ENCODE data around the gene RAB22A. TPM values are rescaled to one million over a fixed set of nuclear protein-coding genes. Genes with fewer than 3 reads are reported as not detected.
A peak's percentile ranks its signal among the peaks of the same experiment; 100 is the strongest.
"Not testable (repeated sequence)": the region's sequence is repeated elsewhere in the genome, so short reads cannot be mapped to it uniquely, and the experiment has no call there.

The RAB22A gene
- total RNA-seq, 1 donor from 2014 or later: 7.9 TPM

- no peak overlapping the region for H3K4me3 Mint-ChIP-seq
- Histone ChIP-seq H3K4me2 (no peak overlapping the region), H3K4me1 (no peaks in the 10 kb centered on the region), H3K9ac (no peak overlapping the region), H3F3A (ENCODE audit: low read depth) (peaks cover 4% of the 10 kb centered on the region), H3K9me3 (ENCODE audit: low read depth) (no peaks in the 10 kb centered on the region), H4K20me1 (ENCODE audit: low read depth) (no peaks in the 10 kb centered on the region), H3K27me3 (no peaks in the 10 kb centered on the region), H3K79me2 (ENCODE audit: low read depth) (no peaks in the 10 kb centered on the region), H3K4me3 (no peak overlapping the region), H3K36me3 (no peaks in the 10 kb centered on the region), H2AFZ (replicated peaks) (no peak overlapping the region), H3K27ac (no peak overlapping the region)
- peaks cover 2% of the 10 kb centered on the region for H3K27me3 Mint-ChIP-seq (ENCODE audit: insufficient read depth, low read depth)
- no peak for DNase-seq (ENCODE audit: low spot score)
- no peak overlapping the region for H3K27ac Mint-ChIP-seq
- H3K9me3 Mint-ChIP-seq: no peaks in the 10 kb centered on the region
- peaks cover 15% of the 10 kb centered on the region for H3K4me1 Mint-ChIP-seq
- TF ChIP-seq EZH2 (IDR thresholded peaks at IDR 0.05) (no peak), EZH2phosphoT487 (IDR thresholded peaks at IDR 0.05) (no peak)
- TF ChIP-seq, protein P1, sequence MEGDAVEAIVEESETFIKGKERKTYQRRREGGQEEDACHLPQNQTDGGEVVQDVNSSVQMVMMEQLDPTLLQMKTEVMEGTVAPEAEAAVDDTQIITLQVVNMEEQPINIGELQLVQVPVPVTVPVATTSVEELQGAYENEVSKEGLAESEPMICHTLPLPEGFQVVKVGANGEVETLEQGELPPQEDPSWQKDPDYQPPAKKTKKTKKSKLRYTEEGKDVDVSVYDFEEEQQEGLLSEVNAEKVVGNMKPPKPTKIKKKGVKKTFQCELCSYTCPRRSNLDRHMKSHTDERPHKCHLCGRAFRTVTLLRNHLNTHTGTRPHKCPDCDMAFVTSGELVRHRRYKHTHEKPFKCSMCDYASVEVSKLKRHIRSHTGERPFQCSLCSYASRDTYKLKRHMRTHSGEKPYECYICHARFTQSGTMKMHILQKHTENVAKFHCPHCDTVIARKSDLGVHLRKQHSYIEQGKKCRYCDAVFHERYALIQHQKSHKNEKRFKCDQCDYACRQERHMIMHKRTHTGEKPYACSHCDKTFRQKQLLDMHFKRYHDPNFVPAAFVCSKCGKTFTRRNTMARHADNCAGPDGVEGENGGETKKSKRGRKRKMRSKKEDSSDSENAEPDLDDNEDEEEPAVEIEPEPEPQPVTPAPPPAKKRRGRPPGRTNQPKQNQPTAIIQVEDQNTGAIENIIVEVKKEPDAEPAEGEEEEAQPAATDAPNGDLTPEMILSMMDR (IDR thresholded peaks at IDR 0.05): no peak
- peaks cover 5% of the 10 kb centered on the region for H3K36me3 Mint-ChIP-seq
These were observed 57.4 kb downstream of the RAB22A start for GRCh38 chr20:58366866-58367265.

GRCh38 chr20:58372806-58373205 is 63.3 kb downstream of the RAB22A start:
- Mint-ChIP-seq H3K27ac (no peak overlapping the region), H3K27me3 (ENCODE audit: insufficient read depth, low read depth) (peaks cover 4% of the 10 kb centered on the region), H3K9me3 (no peaks in the 10 kb centered on the region), H3K36me3 (no peaks in the 10 kb centered on the region), H3K4me3 (no peak overlapping the region), H3K4me1 (peaks cover 43% of the 10 kb centered on the region)
- Histone ChIP-seq H3K4me1 (peaks cover 43% of the 10 kb centered on the region), H3K79me2 (ENCODE audit: low read depth) (no peaks in the 10 kb centered on the region), H3K4me2 (peak overlapping the region; percentile 56), H3F3A (ENCODE audit: low read depth) (peaks cover 44% of the 10 kb centered on the region), H3K9ac (no peak overlapping the region), H3K4me3 (no peak overlapping the region), H4K20me1 (ENCODE audit: low read depth) (no peaks in the 10 kb centered on the region), H2AFZ (replicated peaks) (no peak overlapping the region), H3K27ac (peak overlapping the region; percentile 79), H3K27me3 (no peaks in the 10 kb centered on the region), H3K36me3 (no peaks in the 10 kb centered on the region), H3K9me3 (ENCODE audit: low read depth) (no peaks in the 10 kb centered on the region)
- TF ChIP-seq EZH2phosphoT487 (IDR thresholded peaks at IDR 0.05) (no peak), EZH2 (IDR thresholded peaks at IDR 0.05) (no peak)
- TF ChIP-seq, protein P1 (IDR thresholded peaks at IDR 0.05): no peak
- peak; percentile 76 for DNase-seq (ENCODE audit: low spot score)

- not testable (repeated sequence) for H2AFZ ChIP-seq (replicated peaks); DNase-seq (ENCODE audit: low spot score); H3K9ac ChIP-seq; H3K36me3 ChIP-seq; H3K9me3 Mint-ChIP-seq; H3K4me3 ChIP-seq; H3K4me3 Mint-ChIP-seq; H3K79me2 ChIP-seq (ENCODE audit: low read depth); H3K36me3 Mint-ChIP-seq; H3K27me3 ChIP-seq; H3K9me3 ChIP-seq (ENCODE audit: low read depth); H4K20me1 ChIP-seq (ENCODE audit: low read depth); H3K27ac Mint-ChIP-seq; H3K27me3 Mint-ChIP-seq (ENCODE audit: insufficient read depth, low read depth)
- Histone ChIP-seq H3K4me1 (peaks cover 43% of the 10 kb centered on the region), H3K4me2 (peak overlapping the region; percentile 56), H3K27ac (peak overlapping the region; percentile 79), H3F3A (ENCODE audit: low read depth) (peaks cover 44% of the 10 kb centered on the region)
- H3K4me1 Mint-ChIP-seq: peaks cover 42% of the 10 kb centered on the region
These were observed 63.8 kb downstream of the RAB22A start for GRCh38 chr20:58373296-58373695.

DNA sequence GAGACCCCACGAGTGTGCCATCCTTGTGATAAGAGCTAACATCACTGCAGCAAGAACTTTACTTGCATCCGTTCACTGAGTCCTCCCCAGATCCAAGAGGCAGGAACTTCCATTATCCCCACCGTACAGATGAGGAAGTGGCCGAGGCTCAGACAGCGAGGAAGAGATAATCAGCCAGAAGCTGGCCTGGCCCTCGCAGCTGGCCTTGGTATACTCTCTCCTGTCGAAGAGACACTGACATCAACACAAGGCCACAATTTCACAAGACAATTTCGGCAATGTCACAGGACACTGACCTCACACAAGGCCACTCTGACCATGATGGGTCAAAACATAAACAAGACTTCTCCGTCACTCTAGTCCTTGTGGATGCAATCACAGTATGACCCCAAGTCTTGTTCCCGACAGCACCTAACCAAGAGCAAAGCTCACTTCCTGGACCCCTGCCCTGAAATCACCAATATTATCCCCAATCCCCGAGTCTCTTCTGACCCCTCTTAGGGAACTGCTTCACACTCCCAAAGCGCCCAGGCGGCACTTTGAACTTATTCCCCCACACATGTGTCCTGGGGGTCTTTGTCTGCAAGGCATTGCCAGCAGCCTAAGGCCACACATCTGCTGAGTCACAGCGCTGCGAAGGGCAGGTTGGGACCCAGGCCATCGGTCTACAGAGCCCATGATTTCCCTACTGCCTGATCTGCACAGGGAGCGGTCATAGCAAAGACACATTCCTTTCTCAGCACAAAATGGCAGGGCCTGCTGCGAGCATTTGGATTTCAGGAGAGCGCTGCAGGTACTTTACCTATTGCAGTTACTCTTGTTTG is 64.7 kb downstream of the RAB22A start:
- H4K20me1 ChIP-seq (ENCODE audit: low read depth): no peaks in the 10 kb centered on the region
- peaks cover 43% of the 10 kb centered on the region for H3K4me1 ChIP-seq
- H3K79me2 ChIP-seq (ENCODE audit: low read depth): no peaks in the 10 kb centered on the region
- TF ChIP-seq, protein P1 (IDR thresholded peaks at IDR 0.05): no peak
- TF ChIP-seq EZH2 (IDR thresholded peaks at IDR 0.05) (no peak), EZH2phosphoT487 (IDR thresholded peaks at IDR 0.05) (no peak)
- no peaks in the 10 kb centered on the region for H3K27me3 ChIP-seq
- peaks cover 4% of the 10 kb centered on the region for H3K27me3 Mint-ChIP-seq (ENCODE audit: insufficient read depth, low read depth)
- H3K9me3 Mint-ChIP-seq: no peaks in the 10 kb centered on the region
- DNase-seq (ENCODE audit: low spot score): peak; percentile 48
- H3K36me3 ChIP-seq: no peaks in the 10 kb centered on the region
- peaks cover 40% of the 10 kb centered on the region for H3K4me1 Mint-ChIP-seq
- no peaks in the 10 kb centered on the region for H3K9me3 ChIP-seq (ENCODE audit: low read depth)
- peak overlapping the region; percentile 77 for H2AFZ ChIP-seq (replicated peaks)
- H3K27ac ChIP-seq: no peak overlapping the region
- no peak overlapping the region for H3K9ac ChIP-seq
- no peaks in the 10 kb centered on the region for H3K36me3 Mint-ChIP-seq
- peak overlapping the region; percentile 70 for H3K27ac Mint-ChIP-seq
- peak overlapping the region; percentile 92 for H3K4me2 ChIP-seq
- H3K4me3 ChIP-seq: no peak overlapping the region
- peak overlapping the region; percentile 46 for H3K4me3 Mint-ChIP-seq
- peaks cover 44% of the 10 kb centered on the region for H3F3A ChIP-seq (ENCODE audit: low read depth)
